NCI-H128 (cell line): ENCODE data around the gene DHX57.
"Not testable (repeated sequence)": the region's sequence is repeated elsewhere in the genome, so short reads cannot be mapped to it uniquely, and the experiment has no call there.

Source experiments
- DNase-seq: peaks from one replicate; lab custom pipeline; 2025; ENCODE audit not compliant: unreplicated experiment; lab: John Stamatoyannopoulos, UW

Gene DHX57

GRCh38 chr2:38873763-38874162, 2.0 kb downstream of the DHX57 start:
- DNase-seq: no peak

DNA sequence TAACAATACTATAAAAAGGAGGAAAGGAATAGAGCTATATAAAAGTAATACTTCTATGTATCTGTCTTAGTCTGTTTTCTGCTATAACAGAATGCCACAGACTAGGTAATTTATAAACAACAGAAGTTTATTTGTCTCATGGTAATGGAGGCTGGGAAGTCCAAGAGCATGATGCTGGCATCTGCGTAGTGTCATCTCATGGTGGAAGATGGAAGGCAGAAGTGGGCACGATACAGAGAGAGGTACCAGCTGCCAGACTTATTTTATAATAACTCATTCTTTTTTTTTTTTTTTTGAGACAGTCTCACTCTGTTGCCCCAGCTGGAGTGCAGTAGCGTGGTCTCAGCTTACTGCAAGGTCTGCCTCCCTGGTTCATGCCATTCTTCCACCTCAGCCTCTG, 4.3 kb downstream of the DHX57 start:
- DNase-seq: no peak

DNA sequence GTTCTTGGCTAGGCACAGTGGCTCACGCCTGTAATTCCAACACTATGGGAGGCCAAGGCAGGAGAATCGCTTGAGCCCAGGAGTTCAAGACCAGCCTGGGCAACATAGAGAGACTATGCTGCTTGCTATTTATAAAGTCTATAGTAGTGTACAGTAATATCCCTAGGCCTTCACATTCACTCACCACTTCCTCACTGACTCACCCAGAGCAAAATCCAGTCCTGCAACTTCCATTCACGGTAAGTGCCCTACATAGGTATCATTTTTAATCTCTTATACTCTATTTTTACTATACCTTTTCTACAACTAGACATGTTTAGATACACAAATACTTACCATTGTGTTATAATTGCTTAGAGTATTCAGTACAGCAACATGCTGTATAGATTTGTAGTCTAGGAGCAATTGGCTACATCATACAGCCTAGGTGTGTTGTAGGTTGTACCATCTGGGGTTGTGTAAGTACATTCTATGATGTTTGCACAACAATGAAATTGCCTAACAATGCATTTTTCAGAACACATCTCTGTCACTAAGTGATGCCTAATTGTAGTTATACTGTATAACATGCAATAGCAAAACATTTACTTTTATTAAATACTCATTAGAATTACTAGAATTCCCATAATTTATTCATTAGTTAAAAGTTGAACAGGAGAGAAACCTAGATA, 8.8 kb downstream of the DHX57 start:
- no peak for DNase-seq

- no peak for DNase-seq
Observed at GRCh38 chr2:38863061-38863695, 12.6 kb downstream of the DHX57 start.

- DNase-seq: no peak
Observed at GRCh38 chr2:38862476-38862875, 13.3 kb downstream of the DHX57 start.

- DNase-seq: no peak
Observed at GRCh38 chr2:38856165-38856564, 19.6 kb downstream of the DHX57 start.

DNA sequence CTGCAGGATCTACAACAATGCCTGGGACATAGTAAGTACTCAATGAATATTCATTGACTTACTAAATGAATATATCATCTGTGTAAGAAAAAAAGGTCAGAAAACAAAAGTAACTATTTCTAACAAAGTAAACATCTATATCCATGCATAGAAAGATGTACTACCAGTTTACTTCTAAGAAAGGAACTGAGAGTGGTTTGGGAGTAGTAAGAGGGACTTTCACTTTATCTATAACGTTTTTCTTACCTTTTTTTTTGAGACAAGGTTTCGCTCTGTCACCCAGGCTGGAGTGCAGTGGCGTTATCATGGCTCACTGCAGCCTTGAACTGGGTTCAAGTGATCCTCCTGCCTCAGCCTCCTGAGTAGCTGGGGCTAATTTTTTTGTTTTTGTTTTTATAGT, 25.7 kb downstream of the DHX57 start:
- DNase-seq: no peak

- DNase-seq: no peak
Observed at GRCh38 chr2:38836791-38837190, 38.9 kb downstream of the DHX57 start.

GRCh38 chr2:38835990-38836389, 39.7 kb downstream of the DHX57 start:
- DNase-seq: no peak

- DNase-seq: peak; percentile 2
Observed at GRCh38 chr2:38835015-38835601, 40.6 kb downstream of the DHX57 start.

- no peak for DNase-seq
Observed at GRCh38 chr2:38830526-38831159, 45.1 kb downstream of the DHX57 start.

DNA sequence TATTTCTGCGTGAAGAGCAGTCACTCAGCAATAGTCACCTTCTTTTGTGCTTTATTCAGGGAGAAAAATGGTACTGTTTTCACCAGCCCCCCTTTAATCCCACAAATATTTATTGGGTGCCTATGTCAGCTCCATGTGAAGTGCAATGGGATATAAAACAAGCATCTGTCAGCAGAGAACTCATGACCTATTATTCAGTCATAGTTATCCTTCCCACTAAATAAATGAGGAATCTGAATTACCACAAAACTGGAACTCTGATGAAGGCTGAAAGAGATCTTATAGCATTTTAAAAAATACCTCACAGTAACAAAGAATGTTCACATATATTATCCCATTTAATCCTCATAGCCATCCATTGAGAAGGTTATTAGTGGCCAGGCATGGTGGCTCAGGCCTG, 45.8 kb downstream of the DHX57 start:
- DNase-seq: no peak

DNA sequence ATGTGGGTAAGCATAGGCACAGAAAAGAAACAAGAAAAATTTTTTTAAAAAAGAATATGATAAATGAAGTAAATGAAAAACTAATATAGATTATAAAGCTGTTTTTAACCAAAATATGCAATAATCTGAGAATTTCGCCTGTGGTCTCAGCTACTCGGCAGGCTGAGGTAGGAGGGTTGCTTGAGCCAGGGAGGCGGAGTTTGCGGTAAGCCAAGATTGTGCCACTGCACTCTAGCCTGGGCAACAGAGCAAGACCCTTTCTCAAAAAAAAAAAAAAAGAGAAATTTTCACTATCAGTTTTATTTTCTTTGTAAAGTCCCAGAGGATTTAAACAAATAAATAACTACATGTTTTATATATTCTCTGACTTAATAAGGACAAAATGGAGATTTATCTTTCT, 47.3 kb downstream of the DHX57 start:
- no peak for DNase-seq

GRCh38 chr2:38827539-38828145, 48.1 kb downstream of the DHX57 start:
- not testable (repeated sequence) for DNase-seq

GRCh38 chr2:38825956-38826355, 49.8 kb downstream of the DHX57 start:
- no peak for DNase-seq

GRCh38 chr2:38824906-38825305, 50.8 kb downstream of the DHX57 start:
- no peak for DNase-seq

GRCh38 chr2:38823386-38823785, 52.3 kb downstream of the DHX57 start:
- DNase-seq: no peak

DNA sequence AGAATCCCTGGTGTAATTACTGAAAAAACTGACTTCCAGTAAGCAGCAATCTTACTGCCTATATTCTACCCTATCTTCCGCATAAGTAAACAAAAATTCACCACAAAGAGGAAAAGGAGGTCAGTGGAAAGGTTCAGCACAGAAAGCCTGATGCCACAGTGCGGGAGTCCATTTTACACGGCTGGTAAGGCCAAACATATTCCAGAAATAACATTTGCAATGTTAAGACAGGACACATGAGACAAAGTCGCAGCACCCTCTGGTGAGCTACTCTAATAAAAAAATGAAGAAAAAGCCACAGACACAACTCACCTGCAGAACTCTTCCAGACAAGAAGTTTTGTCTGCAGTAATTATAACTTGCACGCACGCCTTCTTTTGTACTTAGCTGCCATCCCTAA, 57.2 kb downstream of the DHX57 start:
- DNase-seq: no peak

GRCh38 chr2:38815936-38816335, 59.8 kb downstream of the DHX57 start:
- no peak for DNase-seq

DNA sequence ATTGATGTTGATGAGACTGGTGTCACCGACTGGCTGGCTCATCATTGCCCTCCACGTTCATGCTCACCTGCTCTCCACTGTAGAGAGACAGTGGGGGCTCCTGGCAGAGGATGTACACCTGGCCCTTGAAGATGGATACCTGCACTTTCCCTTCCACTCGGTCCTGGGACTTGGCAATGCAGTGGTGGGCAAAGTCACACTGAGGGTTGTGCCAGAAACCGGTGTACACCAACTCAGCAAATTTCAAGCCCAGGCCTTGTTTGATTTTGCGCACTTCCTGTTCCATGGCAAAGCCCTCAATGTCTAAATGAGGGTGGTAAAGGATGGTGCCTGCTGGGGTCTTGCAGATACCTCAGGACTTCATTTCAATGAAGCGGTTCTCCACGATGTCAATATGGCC, 65.2 kb downstream of the DHX57 start:
- no peak for DNase-seq

DNA sequence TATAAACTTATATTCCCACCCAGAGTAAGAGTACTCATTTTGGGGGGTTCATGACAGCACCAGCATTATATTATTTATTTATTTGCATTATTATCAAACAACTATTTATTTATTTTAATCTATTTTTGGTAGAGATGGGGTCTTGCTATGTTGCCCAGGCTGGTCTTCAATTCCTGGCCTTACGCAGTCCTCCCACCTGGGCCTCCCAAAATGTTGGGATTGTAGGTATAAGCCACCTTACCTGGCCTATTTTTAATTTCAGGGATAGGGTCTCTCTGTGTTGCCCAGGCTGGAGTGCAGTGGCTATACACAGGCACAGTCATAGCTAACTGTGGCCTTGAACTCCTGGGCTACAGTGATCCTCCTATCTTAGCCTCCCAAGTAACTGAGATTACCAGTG, 67.1 kb downstream of the DHX57 start:
- no peak for DNase-seq

DNA sequence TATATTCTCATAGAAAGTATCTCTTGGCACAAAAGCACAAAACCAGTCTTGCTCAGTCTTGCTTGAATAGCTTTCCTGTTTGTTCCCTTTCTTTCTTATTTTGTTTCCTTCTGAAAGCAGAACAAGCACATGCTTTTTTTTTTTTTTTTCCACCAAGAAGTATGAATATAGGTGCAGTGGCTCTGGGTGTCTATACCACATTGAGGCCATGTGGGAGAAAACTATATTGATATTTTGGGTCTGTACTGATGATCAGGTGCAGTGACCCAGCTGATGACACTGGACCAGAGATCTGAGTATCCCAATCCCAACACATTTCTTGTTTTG, 69.0 kb downstream of the DHX57 start:
- no peak for DNase-seq
